DOHH2 (cell line): ENCODE results near the gene MYBPHL.

ENCODE experiments used
- H3F3A ChIP-seq: fragments of 200-600 bp; sonication (generic), shearing (Covaris generic); 2 replicates; pipeline ENCODE4 v1.6.0; 2016; ENCODE audit warnings: antibody characterized with exemption, mild to moderate bottlenecking; ENCODE audit not compliant: control insufficient read depth, insufficient read depth
- H3K27ac ChIP-seq: fragments of 200-600 bp; sonication (generic); 2 replicates; pipeline ENCODE4 v1.5.1; 2014; ENCODE audit warnings: low read depth, mild to moderate bottlenecking, low read length, moderate library complexity
- H3K27me3 ChIP-seq: fragments of 200-600 bp; sonication (generic); 2 replicates; pipeline ENCODE4 v1.6.1; 2014; ENCODE audit warnings: mild to moderate bottlenecking, low read length, mixed read lengths; ENCODE audit not compliant: control insufficient read depth
- H3K36me3 ChIP-seq: fragments of 200-600 bp; sonication (generic); 2 replicates; pipeline ENCODE4 v1.6.1; 2014; ENCODE audit warnings: mild to moderate bottlenecking, low read length, moderate library complexity, mixed read lengths; ENCODE audit not compliant: control insufficient read depth
- H3K4me1 ChIP-seq: fragments of 200-600 bp; sonication (generic); 2 replicates; pipeline ENCODE4 v1.6.1; 2014; ENCODE audit warnings: mild to moderate bottlenecking, low read length, mixed read lengths; ENCODE audit not compliant: control insufficient read depth
- H3K4me2 ChIP-seq: fragments of 200-600 bp; sonication (generic); 2 replicates; pipeline ENCODE4 v1.6.0; 2014; ENCODE audit warnings: mild to moderate bottlenecking, low read length, moderate library complexity
- H3K4me3 ChIP-seq: fragments of 200-600 bp; sonication (generic); 2 replicates; pipeline ENCODE4 v1.5.1; 2014; ENCODE audit warnings: mild to moderate bottlenecking, low read length, mixed read lengths
- H3K79me2 ChIP-seq: fragments of 200-600 bp; sonication (generic); 2 replicates; pipeline ENCODE4 v1.6.1; 2014; ENCODE audit warnings: mild to moderate bottlenecking, low read length, mixed read lengths; ENCODE audit not compliant: control insufficient read depth
- H3K9me2 ChIP-seq: fragments of 200-600 bp; sonication (generic); replicated peaks from 2 replicates; pipeline ENCODE4 v1.6.1; 2014; ENCODE audit warnings: mild to moderate bottlenecking, low read length, mixed read lengths; ENCODE audit not compliant: control insufficient read depth
- H3K9me3 ChIP-seq: fragments of 200-600 bp; sonication (generic); 2 replicates; pipeline ENCODE4 v1.6.1; 2014; ENCODE audit warnings: antibody characterized with exemption, low read length, mixed read lengths; ENCODE audit not compliant: control insufficient read depth, insufficient read depth
- H4K20me1 ChIP-seq: fragments of 200-600 bp; sonication (generic); 2 replicates; pipeline ENCODE4 v1.6.0; 2014; ENCODE audit warnings: low read depth, mild to moderate bottlenecking, antibody characterized with exemption, low read length, moderate library complexity; ENCODE audit not compliant: control insufficient read depth, insufficient read depth
- CTCF ChIP-seq: fragments of 200-600 bp; sonication (generic); IDR thresholded peaks from one replicate; pipeline ENCODE4 v1.5.1; 2014; ENCODE audit warnings: antibody characterized with exemption, mild to moderate bottlenecking, low read depth, low read length; ENCODE audit not compliant: poor library complexity, severe bottlenecking
- EZH2phosphoT487 ChIP-seq: fragments of 200-600 bp; sonication (generic); IDR thresholded peaks from 2 replicates; pipeline ENCODE4 v1.6.1; 2017; ENCODE audit warnings: borderline replicate concordance, mild to moderate bottlenecking, antibody characterized with exemption, low read length, moderate library complexity, mixed read lengths

The MYBPHL gene

GRCh38 chr1:109246141-109246551 lies 60.7 kb downstream of the MYBPHL start:
- peaks cover 21% of the 10 kb centered on the region for H3K27me3 ChIP-seq
- peaks cover 10% of the 10 kb centered on the region for H3K4me1 ChIP-seq
- H3K79me2 ChIP-seq, result no peaks in the 10 kb centered on the region
- H4K20me1 ChIP-seq, result no peaks in the 10 kb centered on the region
- no peaks in the 10 kb centered on the region for H3K9me3 ChIP-seq
- no peak overlapping the region for H3K27ac ChIP-seq
- no peak overlapping the region for H3K4me2 ChIP-seq
- TF ChIP-seq CTCF (no peak), EZH2phosphoT487 (no peak)
- no peaks in the 10 kb centered on the region for H3K36me3 ChIP-seq
- H3F3A ChIP-seq, result no peaks in the 10 kb centered on the region
- H3K9me2 ChIP-seq, result no peaks in the 10 kb centered on the region
- no peak overlapping the region for H3K4me3 ChIP-seq

- no peak overlapping the region for H3K27ac ChIP-seq
- H3K79me2 ChIP-seq, result no peaks in the 10 kb centered on the region
- H3K4me1 ChIP-seq, result peaks cover 3% of the 10 kb centered on the region
Observed at GRCh38 chr1:109243860-109244552, 62.8 kb downstream of the MYBPHL start.

GRCh38 chr1:109243221-109243620 lies 63.6 kb downstream of the MYBPHL start:
- H3K36me3 ChIP-seq, result peaks cover 14% of the 10 kb centered on the region

More at GRCh38 chr1:109243860-109244552, 62.8 kb downstream of the MYBPHL start:
- Histone ChIP-seq H4K20me1 (peaks cover 5% of the 10 kb centered on the region; the same call in 1 of the 2 replicates), H3K4me2 (no peak overlapping the region), H3K9me3 (no peaks in the 10 kb centered on the region), H3K4me3 (no peak overlapping the region), H3K36me3 (peaks cover 6% of the 10 kb centered on the region), H3F3A (no peaks in the 10 kb centered on the region), H3K27me3 (peaks cover 16% of the 10 kb centered on the region), H3K9me2 (no peaks in the 10 kb centered on the region)
- TF ChIP-seq EZH2phosphoT487 (no peak), CTCF (no peak)

More at GRCh38 chr1:109243221-109243620, 63.6 kb downstream of the MYBPHL start:
- H3K27ac ChIP-seq, result no peak overlapping the region
- peaks cover 5% of the 10 kb centered on the region; the same call in 1 of the 2 replicates for H4K20me1 ChIP-seq
- no peak overlapping the region for H3K4me3 ChIP-seq
- no peak for TF ChIP-seq EZH2phosphoT487
- TF ChIP-seq CTCF, result no peak
- H3F3A ChIP-seq, result no peaks in the 10 kb centered on the region
- no peaks in the 10 kb centered on the region for H3K4me1 ChIP-seq
- H3K9me2 ChIP-seq, result no peaks in the 10 kb centered on the region
- H3K27me3 ChIP-seq, result peaks cover 8% of the 10 kb centered on the region; the same call in 1 of the 2 replicates
- H3K79me2 ChIP-seq, result no peaks in the 10 kb centered on the region
- no peaks in the 10 kb centered on the region for H3K9me3 ChIP-seq
- H3K4me2 ChIP-seq, result no peak overlapping the region
